Islet precursor cell (in vitro differentiated cells): ENCODE results near the gene PTPRR.

Source experiments
- DNase-seq: peaks from one replicate; pipeline ENCODE4 v3.0.0-alpha.2; 2018

The PTPRR gene, protein sequence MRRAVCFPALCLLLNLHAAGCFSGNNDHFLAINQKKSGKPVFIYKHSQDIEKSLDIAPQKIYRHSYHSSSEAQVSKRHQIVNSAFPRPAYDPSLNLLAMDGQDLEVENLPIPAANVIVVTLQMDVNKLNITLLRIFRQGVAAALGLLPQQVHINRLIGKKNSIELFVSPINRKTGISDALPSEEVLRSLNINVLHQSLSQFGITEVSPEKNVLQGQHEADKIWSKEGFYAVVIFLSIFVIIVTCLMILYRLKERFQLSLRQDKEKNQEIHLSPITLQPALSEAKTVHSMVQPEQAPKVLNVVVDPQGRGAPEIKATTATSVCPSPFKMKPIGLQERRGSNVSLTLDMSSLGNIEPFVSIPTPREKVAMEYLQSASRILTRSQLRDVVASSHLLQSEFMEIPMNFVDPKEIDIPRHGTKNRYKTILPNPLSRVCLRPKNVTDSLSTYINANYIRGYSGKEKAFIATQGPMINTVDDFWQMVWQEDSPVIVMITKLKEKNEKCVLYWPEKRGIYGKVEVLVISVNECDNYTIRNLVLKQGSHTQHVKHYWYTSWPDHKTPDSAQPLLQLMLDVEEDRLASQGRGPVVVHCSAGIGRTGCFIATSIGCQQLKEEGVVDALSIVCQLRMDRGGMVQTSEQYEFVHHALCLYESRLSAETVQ

DNA sequence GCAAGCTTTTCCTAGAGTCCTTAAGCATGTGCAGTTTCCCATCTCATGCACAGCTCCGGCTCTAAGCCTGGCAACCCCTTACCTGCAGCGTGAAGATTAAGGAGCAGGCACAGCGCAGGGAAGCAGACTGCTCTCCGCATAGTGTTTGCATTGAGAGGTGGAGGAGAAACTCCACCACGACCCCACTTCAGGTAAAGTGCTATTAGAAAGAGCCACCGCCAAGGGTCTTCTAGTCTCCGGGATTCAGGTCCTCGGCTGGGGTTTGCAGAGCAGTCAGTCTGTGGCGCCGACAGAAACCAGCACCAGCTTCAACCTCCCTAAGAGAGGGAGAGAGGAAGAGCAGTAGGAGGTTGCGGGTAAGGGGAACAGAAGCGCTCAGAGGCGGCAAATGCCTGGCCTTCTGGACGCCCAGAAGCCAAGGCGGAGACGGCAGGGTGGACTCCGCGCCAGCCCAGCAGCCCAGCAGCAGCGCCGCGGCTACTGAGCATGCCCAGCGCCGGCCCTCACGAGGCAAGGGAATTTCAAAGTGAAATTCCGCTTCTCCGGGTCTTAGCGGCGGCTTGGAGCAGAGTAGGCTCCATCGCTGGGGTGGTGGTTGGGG, at the start of gene PTPRR:
Gene PTPRR, minus strand, starts transcription at position 488 of the 601 bp plus-strand sequence. Its CDS starts 348 bp downstream, at position 140.
- peak; percentile 84 for DNase-seq

DNA sequence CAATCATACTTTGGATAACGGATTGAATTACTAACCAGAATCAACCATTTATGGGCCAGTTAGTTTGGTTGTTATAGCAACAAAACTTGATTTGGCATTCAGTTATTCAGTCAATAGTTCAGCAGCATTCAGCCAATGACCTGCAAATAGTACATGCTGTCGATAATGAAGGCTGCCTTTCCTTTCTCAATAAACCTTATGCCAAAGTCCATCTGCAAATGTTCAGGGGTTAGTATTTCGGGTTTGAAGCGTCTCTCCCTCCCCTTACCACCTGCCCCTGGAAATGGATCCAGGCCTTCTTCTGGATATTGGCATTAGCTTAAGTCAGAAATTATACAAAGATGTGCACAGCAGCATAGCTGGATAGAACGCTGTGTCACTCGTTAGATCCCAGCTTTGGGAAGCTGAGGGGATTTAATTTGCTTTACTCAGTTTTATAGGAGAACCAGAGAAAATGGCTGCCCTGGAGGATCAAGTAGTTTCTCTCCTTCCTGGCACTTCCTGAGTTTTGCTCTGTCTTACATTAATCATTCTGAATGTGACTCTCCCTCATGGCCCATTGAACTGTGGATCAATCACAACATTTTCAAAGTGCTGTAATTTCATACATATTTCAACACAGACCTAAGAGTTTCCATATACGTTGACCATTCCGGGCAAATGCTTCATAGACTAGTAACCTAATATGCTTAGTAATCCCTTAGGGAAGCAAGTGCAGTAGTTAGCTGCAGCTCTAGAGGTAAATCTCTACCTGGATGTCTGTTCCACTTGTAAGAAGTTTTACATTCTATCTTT, 46.7 kb upstream of the PTPRR start:
- DNase-seq: no peak

DNA sequence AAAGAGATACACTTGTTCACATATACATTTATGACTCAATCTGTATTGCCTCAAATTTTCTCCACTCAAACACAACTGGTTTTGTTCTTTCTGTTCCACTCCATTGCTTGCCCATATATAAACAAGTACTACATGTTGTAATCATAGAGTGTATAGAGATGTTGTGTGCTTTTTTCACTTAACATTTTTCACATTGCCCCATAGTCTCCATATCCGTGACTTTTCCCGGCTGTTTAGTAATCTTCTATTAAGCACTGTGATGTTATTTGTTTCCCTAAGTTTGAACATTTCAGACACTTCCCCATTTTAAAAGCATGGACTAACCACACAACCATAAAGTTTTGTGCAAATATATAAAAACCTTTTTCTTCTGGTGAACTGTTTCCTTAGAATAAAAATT, 45.5 kb upstream of the PTPRR start:
- no peak for DNase-seq

DNA sequence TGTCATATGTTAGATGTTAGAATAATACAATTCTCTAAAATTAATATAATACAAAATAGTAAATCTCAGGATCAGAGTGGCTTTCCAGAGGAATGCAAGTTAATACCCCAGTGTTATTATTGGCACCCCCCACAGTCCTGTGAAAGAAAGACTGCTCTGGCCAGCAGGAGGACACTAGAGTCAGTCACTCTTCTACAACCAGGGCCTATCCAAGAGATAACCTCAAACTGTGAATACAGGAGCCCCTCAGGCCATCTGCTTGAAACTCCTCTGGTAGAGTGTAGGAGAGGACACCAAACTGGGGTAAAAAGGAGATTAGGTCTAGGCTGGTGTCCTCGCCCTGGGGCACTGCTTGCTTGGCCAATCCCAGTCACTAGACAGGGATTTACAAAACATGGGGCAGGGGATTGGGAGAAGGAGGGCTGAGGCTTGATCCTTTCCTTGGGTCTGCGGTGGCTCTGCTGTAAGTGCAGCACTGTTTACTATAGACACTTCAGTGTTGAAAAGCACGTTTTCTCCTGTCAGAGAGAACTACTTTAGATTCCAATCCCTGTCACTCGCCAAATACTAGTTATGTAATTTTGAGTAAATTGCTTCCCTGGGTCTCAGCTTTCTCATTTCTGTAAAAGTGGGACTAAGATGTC, 44.5 kb upstream of the PTPRR start:
- DNase-seq: peak; percentile 59

DNA sequence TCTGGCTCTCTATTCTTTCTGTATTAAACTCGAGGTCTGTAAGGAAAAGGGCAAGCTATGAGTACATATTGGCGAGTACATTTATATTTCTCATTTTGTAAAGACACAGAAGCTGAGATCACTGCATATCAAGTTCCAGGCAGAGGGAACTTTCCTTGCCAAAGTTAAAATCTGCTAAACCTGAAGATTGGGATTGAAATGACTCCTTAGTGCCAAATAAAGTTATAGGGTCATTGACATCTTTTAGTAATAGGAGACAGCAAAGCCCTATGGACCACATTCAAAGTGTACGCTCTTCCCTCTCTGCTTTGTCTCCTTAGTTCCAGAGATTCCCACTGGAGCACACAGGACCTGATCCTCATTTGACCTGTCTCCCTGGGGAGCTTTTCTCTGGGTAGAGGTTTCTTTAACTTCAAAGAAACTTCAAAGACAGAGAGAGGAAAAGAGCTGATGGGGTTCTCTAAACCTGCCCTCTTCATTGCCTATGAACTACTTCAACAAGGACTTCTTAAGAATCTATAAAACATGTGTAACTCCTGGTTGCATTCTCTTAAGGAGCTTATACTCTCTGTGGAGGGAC, 42.6 kb upstream of the PTPRR start:
- no peak for DNase-seq

DNA sequence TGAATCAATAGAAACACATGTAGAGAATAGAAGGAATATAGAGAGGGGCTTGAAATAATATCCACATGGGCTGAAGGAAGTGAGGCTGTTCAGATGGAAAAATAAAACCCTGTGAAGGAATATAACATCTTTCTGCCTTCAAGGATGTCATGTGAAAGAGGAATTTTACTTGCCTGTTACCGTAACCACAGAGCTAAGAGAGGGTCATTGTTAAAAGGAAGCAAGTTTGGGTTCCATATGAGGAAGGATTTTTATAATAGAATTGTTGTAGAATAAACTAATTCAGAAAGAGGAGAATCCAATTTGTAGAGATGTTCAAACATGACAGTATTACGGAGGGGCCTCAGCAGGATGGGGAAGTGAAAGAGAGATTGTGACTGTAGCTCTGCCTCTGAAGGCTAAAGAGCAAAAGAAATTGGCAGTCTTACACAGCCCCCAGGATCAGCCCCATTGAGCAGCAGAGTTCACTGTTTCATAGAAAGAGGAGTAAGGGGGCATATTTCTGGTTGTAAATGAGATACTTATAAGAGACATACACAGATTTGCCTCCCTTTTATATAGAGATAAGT, 41.8 kb upstream of the PTPRR start:
- DNase-seq: no peak

DNA sequence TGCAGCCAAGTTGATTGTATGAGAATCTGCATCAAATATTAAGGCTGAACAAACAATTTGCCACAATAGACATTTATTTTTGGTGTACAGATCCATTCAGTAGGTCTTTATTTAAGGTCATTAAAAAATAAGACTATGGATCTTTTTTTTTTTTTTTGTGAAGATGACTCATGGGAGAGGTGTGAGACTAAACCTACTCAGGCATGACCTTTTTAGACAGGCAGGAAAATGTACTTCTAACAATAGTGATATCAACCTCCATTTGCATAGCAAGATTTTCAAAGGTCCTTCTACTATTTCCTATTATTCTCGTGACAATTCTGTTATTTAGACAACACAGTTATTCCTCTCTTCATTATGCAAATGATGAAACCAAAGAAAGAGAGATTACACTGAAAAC, 39.9 kb upstream of the PTPRR start:
- DNase-seq: no peak

DNA sequence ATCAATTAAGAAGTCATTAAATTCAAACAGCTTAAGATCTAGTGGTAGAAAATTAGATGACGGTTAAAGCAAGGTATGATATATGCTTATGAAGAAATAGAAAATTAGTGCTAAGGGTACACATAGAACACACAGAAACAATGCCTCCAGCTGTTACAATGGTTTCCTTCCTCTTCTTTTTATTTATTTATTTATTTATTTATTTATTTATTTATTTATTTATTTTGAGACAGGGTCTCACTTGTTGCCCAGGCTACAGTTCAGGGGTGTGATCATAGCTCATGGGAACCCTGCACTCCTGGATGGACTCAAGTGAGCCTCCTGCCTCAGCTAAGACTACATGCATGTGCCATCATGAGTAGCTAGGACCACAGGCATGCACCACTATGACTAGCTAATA, 34.9 kb upstream of the PTPRR start:
- no peak for DNase-seq

DNA sequence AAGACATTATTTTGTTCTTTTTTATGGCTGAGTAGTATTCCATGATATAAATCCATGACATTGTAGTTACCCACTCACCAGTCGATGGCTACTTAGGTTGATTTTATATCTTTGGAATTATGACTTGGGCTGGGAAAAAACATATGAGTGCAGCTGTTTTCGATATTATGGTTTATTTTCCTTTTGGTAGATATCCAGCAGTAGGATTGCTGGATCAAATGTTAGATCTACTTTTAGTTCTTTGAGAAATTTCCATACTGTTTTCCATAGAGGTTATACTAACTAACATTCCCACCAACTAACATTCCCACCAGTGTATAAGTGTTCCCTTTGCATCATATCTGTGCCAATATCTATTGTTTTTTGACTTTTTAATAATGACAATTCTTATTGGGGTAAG, 29.9 kb upstream of the PTPRR start:
- DNase-seq: no peak

DNA sequence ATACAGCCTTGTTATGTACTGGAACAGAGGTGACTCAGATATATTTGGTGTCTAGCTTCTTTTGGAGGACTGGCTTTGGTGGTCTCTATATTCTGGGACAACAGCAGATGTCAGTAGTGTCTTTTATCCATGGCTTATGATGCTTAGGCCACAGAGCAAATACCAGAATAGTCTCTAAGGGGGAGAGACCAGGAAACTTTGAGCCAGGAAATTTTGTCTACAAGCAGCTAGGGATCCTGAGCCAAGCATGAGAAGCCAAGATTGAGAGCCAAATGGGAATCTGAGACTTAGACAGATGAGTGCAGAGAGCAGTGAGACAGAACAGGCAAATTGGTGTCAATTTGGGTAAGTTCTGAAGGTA, 28.4 kb upstream of the PTPRR start:
- no peak for DNase-seq

DNA sequence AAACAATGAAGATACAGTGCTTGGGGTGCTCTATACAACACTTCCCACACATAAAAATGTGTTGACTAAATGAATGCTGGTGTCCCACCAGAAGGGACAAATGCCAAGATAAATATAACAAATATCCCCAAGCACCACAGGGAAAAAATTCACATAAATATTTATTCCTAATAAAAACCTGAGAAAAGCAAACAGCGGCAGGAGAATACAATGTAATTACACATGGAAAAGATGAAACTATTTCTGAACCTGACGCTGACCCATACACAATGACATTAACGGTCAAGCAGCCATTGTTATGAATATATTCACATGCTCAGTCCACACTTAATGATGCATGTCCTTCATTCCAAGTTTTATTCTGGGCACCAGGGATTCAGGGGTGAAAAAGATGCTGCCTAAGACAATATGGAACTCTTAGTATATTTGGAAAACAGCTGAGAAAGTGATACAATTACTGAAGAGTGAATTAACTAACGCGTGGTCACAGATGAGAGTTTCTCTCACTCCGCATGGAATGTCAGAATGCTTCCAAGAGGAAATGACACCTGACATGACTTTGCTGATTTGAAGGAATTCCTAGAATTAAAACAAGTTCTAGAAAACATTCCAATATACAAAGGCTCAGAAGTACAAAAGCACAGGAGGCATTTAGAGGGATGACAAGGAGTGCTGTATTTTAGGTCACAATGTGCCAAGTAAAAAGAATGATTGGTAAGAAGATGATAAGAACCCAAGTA, 27.9 kb upstream of the PTPRR start:
- DNase-seq: no peak

DNA sequence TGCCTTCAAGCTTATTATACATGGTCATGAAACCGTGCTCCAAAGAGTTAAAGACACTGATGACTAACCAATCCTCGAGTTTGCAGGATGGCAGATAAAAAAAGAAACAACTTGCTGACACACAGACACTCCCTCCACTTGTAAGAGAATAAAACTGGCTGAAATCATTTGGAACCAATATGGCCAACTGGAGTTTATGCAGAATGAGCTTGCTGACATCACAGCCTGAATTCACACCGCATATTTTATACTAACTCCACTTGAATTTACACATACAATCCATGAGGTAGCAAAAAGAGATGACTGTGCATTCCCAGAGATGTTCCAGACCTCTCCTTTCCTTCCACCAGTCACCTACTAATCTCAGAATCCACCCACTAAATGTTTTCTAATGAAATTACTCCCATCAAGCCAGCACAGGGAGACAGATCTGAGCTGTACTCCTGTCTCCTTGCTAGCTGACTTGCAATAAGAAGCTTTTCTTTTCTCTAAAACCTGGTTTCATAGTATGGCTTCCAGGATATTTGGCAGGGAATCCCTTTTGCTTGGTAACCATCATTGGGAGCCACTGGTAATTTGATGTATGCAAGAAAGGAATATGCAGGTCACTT, 15.8 kb upstream of the PTPRR start:
- peak; percentile 29 for DNase-seq

DNA sequence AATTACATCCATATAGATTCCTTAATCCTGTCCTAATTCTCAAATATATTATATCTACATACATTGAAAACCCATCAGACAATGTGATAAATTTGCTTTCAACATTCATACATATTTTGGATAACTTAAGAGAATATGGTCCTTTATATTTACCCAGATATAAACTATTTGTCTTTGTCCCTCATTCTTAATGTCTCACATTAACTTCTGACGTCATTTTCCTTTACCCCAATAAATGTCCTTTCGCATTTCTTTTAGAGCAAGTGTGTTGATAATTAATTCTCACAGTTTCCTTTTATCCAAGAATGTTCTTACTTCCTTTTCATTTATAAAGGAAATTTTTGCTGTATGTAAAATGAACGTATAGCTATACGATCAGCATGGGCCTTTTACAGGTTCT, 12.6 kb upstream of the PTPRR start:
- no peak for DNase-seq

DNA sequence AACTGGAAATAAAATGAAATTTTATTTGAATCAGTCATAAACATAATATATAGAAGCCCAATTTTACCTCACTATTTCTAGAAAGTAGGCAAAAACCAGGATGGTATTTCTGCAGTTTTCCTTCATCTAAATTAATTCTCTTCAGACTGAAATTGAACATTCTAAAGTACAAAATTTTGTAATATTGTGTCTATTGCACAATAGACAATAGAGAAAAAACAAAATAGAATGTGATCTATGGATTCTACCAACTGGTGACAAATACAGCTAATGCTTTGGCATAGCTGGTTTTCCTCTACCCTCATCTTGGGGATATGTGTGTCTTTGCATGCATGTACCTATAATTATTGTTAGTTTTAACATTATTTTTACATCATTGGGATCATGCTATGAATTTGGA, 8.5 kb upstream of the PTPRR start:
- DNase-seq: no peak

DNA sequence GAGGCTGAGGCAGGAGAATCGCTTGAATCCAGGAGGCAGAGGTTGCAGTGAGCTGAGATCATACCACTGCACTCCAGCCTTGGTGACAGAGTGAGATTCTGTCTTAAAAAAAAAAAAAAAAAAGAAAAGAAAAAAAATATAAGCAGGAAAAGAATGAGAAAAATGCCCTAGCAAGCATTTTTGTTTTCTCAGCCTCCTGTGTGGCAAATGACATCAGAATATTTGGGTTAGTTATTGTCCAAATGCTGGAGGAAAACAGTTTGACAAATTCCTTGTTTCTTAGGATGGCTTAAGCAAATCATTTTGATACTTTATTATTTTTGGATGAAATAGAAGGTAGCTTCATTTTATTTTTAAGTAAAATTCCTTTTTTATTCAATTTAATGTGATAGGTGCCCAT, 7.5 kb upstream of the PTPRR start:
- no peak for DNase-seq

DNA sequence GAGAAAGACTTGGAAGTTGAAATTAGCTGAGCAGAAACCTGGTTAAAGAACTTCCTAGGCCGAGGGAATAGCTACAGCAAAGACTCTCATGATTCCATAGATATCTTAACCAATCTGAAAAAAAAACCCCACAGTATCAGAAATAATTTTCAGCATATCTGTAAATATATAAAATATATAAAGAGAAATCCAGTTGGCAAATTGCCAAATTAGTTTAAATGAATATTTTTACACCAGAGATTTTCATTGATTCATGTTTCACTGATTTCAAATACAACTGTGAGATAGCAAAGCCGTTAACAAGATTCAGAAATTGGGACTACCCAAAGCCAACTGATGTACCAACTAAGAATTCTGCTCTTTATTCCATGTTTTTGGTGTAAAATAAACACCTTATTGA, 6.8 kb upstream of the PTPRR start:
- no peak for DNase-seq

DNA sequence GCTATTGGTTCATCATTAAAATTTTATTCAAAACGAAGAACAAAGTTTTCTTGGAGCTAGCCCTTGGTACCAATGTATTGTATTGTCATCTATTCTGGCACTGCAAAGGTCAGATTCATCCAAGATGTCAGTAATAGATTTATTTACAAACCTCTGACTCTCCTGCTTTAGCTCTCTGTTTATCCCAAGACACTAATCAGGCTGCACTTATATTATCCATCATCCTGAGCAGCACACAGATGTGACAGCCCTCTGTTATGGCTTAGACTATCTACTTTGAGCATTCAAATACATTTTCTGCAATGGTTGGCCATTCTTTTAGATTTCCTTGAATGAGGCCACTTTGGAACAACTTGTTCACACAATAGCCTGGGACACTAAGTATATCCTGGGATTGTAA, 5.0 kb upstream of the PTPRR start:
- no peak for DNase-seq

DNA sequence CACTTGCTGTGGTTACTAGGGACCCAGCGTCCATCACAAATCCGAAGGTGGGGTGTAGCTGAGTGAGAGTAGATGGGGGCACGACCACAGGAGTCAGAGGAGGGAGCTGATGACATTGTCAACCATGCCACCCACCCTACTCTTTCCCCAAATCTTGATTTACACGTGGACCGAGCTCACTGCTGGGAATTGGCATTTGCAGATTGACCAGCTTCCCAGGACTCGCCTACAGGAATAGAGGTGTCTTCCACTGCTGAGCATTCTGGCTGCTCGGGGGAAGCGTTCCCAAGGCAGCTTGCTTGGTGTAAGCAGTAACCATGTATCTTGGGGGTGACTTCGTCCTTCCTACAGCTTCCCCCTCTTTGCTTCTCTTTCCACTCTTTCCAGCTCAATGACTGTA, 353 bp upstream of the PTPRR start:
- DNase-seq: no peak

DNA sequence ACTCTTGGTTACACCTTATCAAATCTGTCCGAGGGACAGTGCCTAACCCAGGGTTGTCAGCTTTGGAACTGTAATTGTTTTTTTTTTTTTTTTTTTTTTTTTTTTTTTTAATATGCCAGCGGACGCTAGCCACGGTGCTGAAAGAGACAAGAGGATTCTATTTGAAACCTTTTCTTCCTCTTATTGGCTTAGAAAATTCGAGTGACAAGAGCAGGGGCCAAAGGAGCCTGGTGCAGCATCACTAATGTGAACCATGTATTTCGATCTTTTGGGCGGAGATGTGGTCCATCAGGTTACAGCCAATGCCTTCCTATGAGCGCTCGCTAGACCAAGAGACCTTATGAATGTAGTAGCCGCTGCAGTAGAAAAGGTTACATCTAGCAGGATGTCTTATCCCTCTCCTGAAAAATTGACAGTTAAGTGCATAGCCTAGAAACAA, 922 bp downstream of the PTPRR start:
- DNase-seq: peak; percentile 64

DNA sequence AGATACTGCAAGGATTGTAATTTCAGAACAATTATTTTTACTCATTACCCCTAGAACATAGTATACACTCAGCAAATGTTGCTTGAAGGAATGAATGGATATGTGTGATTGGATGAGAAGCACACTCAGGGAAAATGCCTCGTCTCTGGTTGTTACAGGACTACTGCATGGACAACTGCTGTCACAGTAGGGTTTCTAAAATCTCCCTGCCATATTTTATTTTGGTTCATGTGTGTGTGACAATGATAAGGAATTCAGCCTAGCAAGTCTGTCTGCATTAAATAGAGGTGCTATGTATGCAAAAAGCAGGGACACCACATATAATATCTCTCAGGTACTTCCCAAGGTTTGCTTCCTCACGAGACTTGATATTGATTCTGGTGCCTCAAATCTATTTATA, 1.4 kb downstream of the PTPRR start:
- DNase-seq: no peak

DNA sequence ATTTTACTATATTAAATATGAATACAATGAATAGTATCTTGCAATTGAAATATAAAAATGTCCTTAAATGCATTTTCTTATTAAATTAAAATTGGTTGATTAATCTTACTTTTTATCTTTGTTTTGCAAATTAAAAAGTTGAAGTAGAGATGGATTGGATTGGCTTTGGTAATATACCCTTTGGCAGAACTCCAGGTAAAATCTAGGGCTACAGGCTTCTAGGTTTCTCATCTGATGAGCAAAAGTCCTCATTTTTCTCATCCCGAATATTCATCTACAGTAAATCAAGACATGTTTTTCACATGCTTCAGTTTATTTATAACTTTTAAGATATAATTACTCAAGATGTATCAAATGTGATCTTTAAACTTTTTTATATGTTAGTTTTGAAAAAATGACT, 2.2 kb downstream of the PTPRR start:
- DNase-seq: no peak
